GM12875 (cell line): ENCODE results near the gene RHOH.
"Not testable (repeated sequence)": the region's sequence is repeated elsewhere in the genome, so short reads cannot be mapped to it uniquely, and the experiment has no call there.

Experiments
- H3K4me3 ChIP-seq: one replicate; pipeline ENCODE4 v1.5.1; 2011; ENCODE audit warnings: low read depth, low read length, control low read depth
- CTCF ChIP-seq: IDR thresholded peaks from 2 replicates; pipeline ENCODE4 v1.5.1; 2011; ENCODE audit warnings: low read depth, mild to moderate bottlenecking, control low read depth, inconsistent platforms, low read length, moderate library complexity, borderline replicate concordance; ENCODE audit not compliant: insufficient read depth

Gene RHOH

GRCh38 chr4:40283968-40284367, 87.1 kb downstream of the RHOH start:
- H3K4me3 ChIP-seq = no peak overlapping the region
- TF ChIP-seq CTCF = no peak

- H3K4me3 ChIP-seq = no peak overlapping the region
- no peak for TF ChIP-seq CTCF
Observed at GRCh38 chr4:40285692-40286091, 88.9 kb downstream of the RHOH start.

GRCh38 chr4:40288566-40288965, 91.7 kb downstream of the RHOH start:
- no peak overlapping the region for H3K4me3 ChIP-seq
- no peak for TF ChIP-seq CTCF

GRCh38 chr4:40289366-40290188, 92.7 kb downstream of the RHOH start:
- TF ChIP-seq CTCF = no peak
- H3K4me3 ChIP-seq = no peak overlapping the region

GRCh38 chr4:40290611-40291186, 93.9 kb downstream of the RHOH start:
- H3K4me3 ChIP-seq = not testable (repeated sequence)

- no peak for TF ChIP-seq CTCF
- no peak overlapping the region for H3K4me3 ChIP-seq
Observed at GRCh38 chr4:40292313-40292759, 95.5 kb downstream of the RHOH start.

GRCh38 chr4:40294339-40294738, 97.5 kb downstream of the RHOH start:
- TF ChIP-seq CTCF = no peak

GRCh38 chr4:40295030-40295429, 98.2 kb downstream of the RHOH start:
- not testable (repeated sequence) for H3K4me3 ChIP-seq

More at GRCh38 chr4:40294339-40294738, 97.5 kb downstream of the RHOH start:
- H3K4me3 ChIP-seq = no peak overlapping the region
